NAMALWA (cell line): Measurements from ENCODE around the gene LRRTM2.
A peak's percentile ranks its signal among the peaks of the same experiment; 100 is the strongest.
"Not testable (repeated sequence)": the region's sequence is repeated elsewhere in the genome, so short reads cannot be mapped to it uniquely, and the experiment has no call there.

Experiments used
- DNase-seq: peaks from one replicate; pipeline ENCODE4 v3.0.0-alpha.2; 2015; ENCODE audit warnings: low spot score

The LRRTM2 gene

GRCh38 chr5:138837160-138837559, 38.0 kb downstream of the LRRTM2 start:
- DNase-seq: no peak

GRCh38 chr5:138834853-138835252, 40.3 kb downstream of the LRRTM2 start:
- not testable (repeated sequence) for DNase-seq

- no peak for DNase-seq
These were observed 41.2 kb downstream of the LRRTM2 start for GRCh38 chr5:138833726-138834480.

- DNase-seq: no peak
These were observed 42.1 kb downstream of the LRRTM2 start for GRCh38 chr5:138833080-138833479.

- no peak for DNase-seq
These were observed 42.9 kb downstream of the LRRTM2 start for GRCh38 chr5:138832218-138832617.

- DNase-seq: no peak
These were observed 43.4 kb downstream of the LRRTM2 start for GRCh38 chr5:138831703-138832102.

GRCh38 chr5:138829341-138829740, 45.8 kb downstream of the LRRTM2 start:
- DNase-seq: no peak

- DNase-seq: no peak
These were observed 46.6 kb downstream of the LRRTM2 start for GRCh38 chr5:138828556-138828955.

- peak; percentile 65 for DNase-seq
These were observed 49.9 kb downstream of the LRRTM2 start for GRCh38 chr5:138824924-138825863.

GRCh38 chr5:138824516-138824915, 50.6 kb downstream of the LRRTM2 start:
- no peak for DNase-seq

GRCh38 chr5:138820695-138821094, 54.4 kb downstream of the LRRTM2 start:
- DNase-seq: no peak

- no peak for DNase-seq
These were observed 56.1 kb downstream of the LRRTM2 start for GRCh38 chr5:138819081-138819480.
